ENCODE results near the gene ZNF136.

DNA sequence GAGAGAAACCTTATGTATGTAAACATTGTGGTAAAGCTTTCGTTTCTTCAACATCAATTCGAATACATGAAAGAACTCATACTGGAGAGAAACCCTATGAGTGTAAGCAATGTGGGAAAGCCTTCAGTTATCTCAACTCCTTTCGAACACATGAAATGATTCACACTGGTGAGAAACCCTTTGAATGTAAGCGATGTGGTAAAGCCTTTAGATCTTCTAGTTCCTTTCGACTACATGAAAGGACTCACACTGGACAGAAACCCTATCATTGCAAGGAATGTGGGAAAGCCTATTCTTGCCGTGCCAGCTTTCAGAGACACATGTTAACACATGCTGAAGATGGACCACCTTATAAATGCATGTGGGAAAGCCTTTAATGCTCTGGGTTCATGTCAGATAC lies 24.7 kb downstream of the ZNF136 start:
- TF ChIP-seq, protein P1, sequence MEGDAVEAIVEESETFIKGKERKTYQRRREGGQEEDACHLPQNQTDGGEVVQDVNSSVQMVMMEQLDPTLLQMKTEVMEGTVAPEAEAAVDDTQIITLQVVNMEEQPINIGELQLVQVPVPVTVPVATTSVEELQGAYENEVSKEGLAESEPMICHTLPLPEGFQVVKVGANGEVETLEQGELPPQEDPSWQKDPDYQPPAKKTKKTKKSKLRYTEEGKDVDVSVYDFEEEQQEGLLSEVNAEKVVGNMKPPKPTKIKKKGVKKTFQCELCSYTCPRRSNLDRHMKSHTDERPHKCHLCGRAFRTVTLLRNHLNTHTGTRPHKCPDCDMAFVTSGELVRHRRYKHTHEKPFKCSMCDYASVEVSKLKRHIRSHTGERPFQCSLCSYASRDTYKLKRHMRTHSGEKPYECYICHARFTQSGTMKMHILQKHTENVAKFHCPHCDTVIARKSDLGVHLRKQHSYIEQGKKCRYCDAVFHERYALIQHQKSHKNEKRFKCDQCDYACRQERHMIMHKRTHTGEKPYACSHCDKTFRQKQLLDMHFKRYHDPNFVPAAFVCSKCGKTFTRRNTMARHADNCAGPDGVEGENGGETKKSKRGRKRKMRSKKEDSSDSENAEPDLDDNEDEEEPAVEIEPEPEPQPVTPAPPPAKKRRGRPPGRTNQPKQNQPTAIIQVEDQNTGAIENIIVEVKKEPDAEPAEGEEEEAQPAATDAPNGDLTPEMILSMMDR (IDR thresholded peaks at IDR 0.05; ENCODE audit: insufficient read depth, low read length): no peak
- TF ChIP-seq POLR2AphosphoS5 (IDR thresholded peaks at IDR 0.05; ENCODE audit: low read depth) (no peak), SPI1 (IDR thresholded peaks at IDR 0.05; ENCODE audit: borderline replicate concordance, low read depth) (no peak)

Measured in HL-60 (cell line).